NCI-H2081 treated with DMSO at 0.1 percent for 48 hours (cell line): ENCODE results near the gene PPFIA4.
"Not testable (repeated sequence)": the region's sequence is repeated elsewhere in the genome, so short reads cannot be mapped to it uniquely, and the experiment has no call there.

Experiments
- DNase-seq: peaks from one replicate; lab custom pipeline; 2025; lab: John Stamatoyannopoulos, UW

The PPFIA4 gene

GRCh38 chr1:203017061-203017460 is 9.2 kb upstream of the PPFIA4 start:
- DNase-seq: no peak

GRCh38 chr1:203017692-203018091 is 8.6 kb upstream of the PPFIA4 start:
- DNase-seq: no peak

GRCh38 chr1:203022855-203023254 is 3.4 kb upstream of the PPFIA4 start:
- not testable (repeated sequence) for DNase-seq

GRCh38 chr1:203025686-203026030 is 633 bp upstream of the PPFIA4 start:
- DNase-seq: no peak

- no peak for DNase-seq
Measured at GRCh38 chr1:203026666-203027663, 674 bp downstream of the PPFIA4 start.

- no peak for DNase-seq
Measured at GRCh38 chr1:203028067-203028783, 1.9 kb downstream of the PPFIA4 start.

GRCh38 chr1:203028784-203029553 is 2.7 kb downstream of the PPFIA4 start:
- DNase-seq: no peak

GRCh38 chr1:203031467-203031866 is 5.2 kb downstream of the PPFIA4 start:
- no peak for DNase-seq

- DNase-seq: no peak
Measured at GRCh38 chr1:203033287-203033686, 7.0 kb downstream of the PPFIA4 start.

- DNase-seq: no peak
Measured at GRCh38 chr1:203033917-203034316, 7.6 kb downstream of the PPFIA4 start.

- DNase-seq: no peak
Measured at GRCh38 chr1:203034422-203035110, 8.3 kb downstream of the PPFIA4 start.

GRCh38 chr1:203035111-203036000 is 9.1 kb downstream of the PPFIA4 start:
- DNase-seq: no peak

- no peak for DNase-seq
Measured at GRCh38 chr1:203036135-203036534, 9.8 kb downstream of the PPFIA4 start.

GRCh38 chr1:203036537-203036936 is 10.2 kb downstream of the PPFIA4 start:
- DNase-seq: no peak

- no peak for DNase-seq
Measured at GRCh38 chr1:203037509-203038190, 11.4 kb downstream of the PPFIA4 start.

- DNase-seq: no peak
Measured at GRCh38 chr1:203038217-203038741, 12.0 kb downstream of the PPFIA4 start.

- peak; percentile 44 for DNase-seq
Measured at GRCh38 chr1:203038891-203039608, 12.8 kb downstream of the PPFIA4 start.

- DNase-seq: no peak
Measured at GRCh38 chr1:203039609-203040512, 13.6 kb downstream of the PPFIA4 start.
